ENCODE results near the gene HEXD. TPM values are rescaled to one million over a fixed set of nuclear protein-coding genes. Genes with fewer than 3 reads are reported as not detected.
A peak's percentile ranks its signal among the peaks of the same experiment; 100 is the strongest.

The HEXD gene
- total and polyA plus RNA-seq, 2 experiments from 2014 or later, result 5.7 to 5.9 TPM

- WGBS, 2 experiments (ENCODE audit: low coverage in 1 of 2, low lambda C conversion rate in 2 of 2, missing lambda C conversion rate in 2 of 2), result 96 to 100% methylated on average over 12 of the region's 12 CpGs
Observed at GRCh38 chr17:82394278-82394677, 23.9 kb upstream of the HEXD start.

GRCh38 chr17:82396601-82397435 lies 21.3 kb upstream of the HEXD start:
- Histone ChIP-seq H3K79me2 (ENCODE audit: insufficient read depth) (no peaks in the 10 kb centered on the region), H3K27me3 (replicated peaks; ENCODE audit: insufficient read depth) (no peaks in the 10 kb centered on the region), H3K4me3 (peak overlapping the region; percentile 35; the same call in 1 of the 2 replicates), H3K36me3 (ENCODE audit: low read depth) (no peaks in the 10 kb centered on the region), H3K27ac (peak overlapping the region; percentile 93), H3K4me1 (ENCODE audit: insufficient read depth) (peaks cover 23% of the 10 kb centered on the region), H3K9me2 (ENCODE audit: insufficient read depth) (no peaks in the 10 kb centered on the region), H3F3A (ENCODE audit: insufficient read depth) (peaks cover 22% of the 10 kb centered on the region), H4K20me1 (ENCODE audit: insufficient read depth) (no peaks in the 10 kb centered on the region), H3K9ac (peak overlapping the region; percentile 73), H3K4me2 (ENCODE audit: unreplicated experiment) (peak overlapping the region; percentile 48), H2AFZ (no peak overlapping the region), H3K9me3 (ENCODE audit: low read depth) (no peaks in the 10 kb centered on the region)
- in situ Hi-C loops (cut with MboI), result no loop called here
- WGBS, 2 experiments (ENCODE audit: low coverage in 1 of 2, low lambda C conversion rate in 2 of 2, missing lambda C conversion rate in 2 of 2), result 7 to 9% methylated on average over 17 to 19 of the region's 19 CpGs
- DNase-seq, result peak; percentile 98
- TF ChIP-seq EZH2phosphoT487 (IDR thresholded peaks at IDR 0.05; ENCODE audit: insufficient read depth, low read depth), result no peak
- no peak for TF ChIP-seq EZH2 (IDR thresholded peaks at IDR 0.05; ENCODE audit: insufficient read depth, poor library complexity, severe bottlenecking)

More at GRCh38 chr17:82394278-82394677, 23.9 kb upstream of the HEXD start:
- no peaks in the 10 kb centered on the region for H3K9me2 ChIP-seq (ENCODE audit: insufficient read depth)
- H3K36me3 ChIP-seq (ENCODE audit: low read depth), result no peaks in the 10 kb centered on the region
- no peaks in the 10 kb centered on the region for H4K20me1 ChIP-seq (ENCODE audit: insufficient read depth)
- no peak for TF ChIP-seq EZH2phosphoT487 (IDR thresholded peaks at IDR 0.05; ENCODE audit: insufficient read depth, low read depth)
- no peak for TF ChIP-seq EZH2 (IDR thresholded peaks at IDR 0.05; ENCODE audit: insufficient read depth, poor library complexity, severe bottlenecking)
- H3K4me2 ChIP-seq (ENCODE audit: unreplicated experiment), result no peak overlapping the region
- no peak overlapping the region for H3K9ac ChIP-seq
- no peaks in the 10 kb centered on the region for H3K27me3 ChIP-seq (replicated peaks; ENCODE audit: insufficient read depth)
- no peak overlapping the region for H3K4me3 ChIP-seq
- H3K27ac ChIP-seq, result no peak overlapping the region
- H3K79me2 ChIP-seq (ENCODE audit: insufficient read depth), result no peaks in the 10 kb centered on the region
- H3F3A ChIP-seq (ENCODE audit: insufficient read depth), result peaks cover 14% of the 10 kb centered on the region
- H3K4me1 ChIP-seq (ENCODE audit: insufficient read depth), result peaks cover 17% of the 10 kb centered on the region
- no peak for DNase-seq
- in situ Hi-C loops (cut with MboI), result no loop called here
- H2AFZ ChIP-seq, result no peak overlapping the region
- H3K9me3 ChIP-seq (ENCODE audit: low read depth), result no peaks in the 10 kb centered on the region

GRCh38 chr17:82397449-82398335 lies 20.5 kb upstream of the HEXD start:
- H3K9ac ChIP-seq, result peak overlapping the region; percentile 73; the same call in 1 of the 2 replicates
- WGBS, 2 experiments (ENCODE audit: low coverage in 1 of 2, low lambda C conversion rate in 2 of 2, missing lambda C conversion rate in 2 of 2), result 61 to 65% methylated on average over 35 to 38 of the region's 38 CpGs
- H3K4me2 ChIP-seq (ENCODE audit: unreplicated experiment), result no peak overlapping the region
- H3K4me3 ChIP-seq, result no peak overlapping the region
- in situ Hi-C loops (cut with MboI), result no loop called here
- H3K4me1 ChIP-seq (ENCODE audit: insufficient read depth), result peaks cover 23% of the 10 kb centered on the region
- no peaks in the 10 kb centered on the region for H3K9me2 ChIP-seq (ENCODE audit: insufficient read depth)
- H2AFZ ChIP-seq, result no peak overlapping the region
- no peaks in the 10 kb centered on the region for H4K20me1 ChIP-seq (ENCODE audit: insufficient read depth)
- DNase-seq, result peak; percentile 38
- TF ChIP-seq EZH2 (IDR thresholded peaks at IDR 0.05; ENCODE audit: insufficient read depth, poor library complexity, severe bottlenecking) (no peak), EZH2phosphoT487 (IDR thresholded peaks at IDR 0.05; ENCODE audit: insufficient read depth, low read depth) (no peak)
- H3K79me2 ChIP-seq (ENCODE audit: insufficient read depth), result no peaks in the 10 kb centered on the region
- H3F3A ChIP-seq (ENCODE audit: insufficient read depth), result peaks cover 22% of the 10 kb centered on the region
- H3K27me3 ChIP-seq (replicated peaks; ENCODE audit: insufficient read depth), result no peaks in the 10 kb centered on the region
- H3K9me3 ChIP-seq (ENCODE audit: low read depth), result no peaks in the 10 kb centered on the region
- H3K36me3 ChIP-seq (ENCODE audit: low read depth), result no peaks in the 10 kb centered on the region
- H3K27ac ChIP-seq, result no peak overlapping the region

- no peaks in the 10 kb centered on the region for H3K36me3 ChIP-seq (ENCODE audit: low read depth)
- H3K9ac ChIP-seq, result no peak overlapping the region; the same call in 1 of the 2 replicates
- H2AFZ ChIP-seq, result no peak overlapping the region
- in situ Hi-C loops (cut with MboI), result no loop called here
- 1 to 2% methylated on average over 13 of the region's 13 CpGs for WGBS, 2 experiments (ENCODE audit: low coverage in 1 of 2, low lambda C conversion rate in 2 of 2, missing lambda C conversion rate in 2 of 2)
- H3K9me2 ChIP-seq (ENCODE audit: insufficient read depth), result no peaks in the 10 kb centered on the region
- no peaks in the 10 kb centered on the region for H4K20me1 ChIP-seq (ENCODE audit: insufficient read depth)
- no peaks in the 10 kb centered on the region for H3K9me3 ChIP-seq (ENCODE audit: low read depth)
- H3K4me2 ChIP-seq (ENCODE audit: unreplicated experiment), result peak overlapping the region; percentile 33
- DNase-seq, result peak; percentile 92
- H3F3A ChIP-seq (ENCODE audit: insufficient read depth), result peaks cover 22% of the 10 kb centered on the region
- TF ChIP-seq EZH2 (IDR thresholded peaks at IDR 0.05; ENCODE audit: insufficient read depth, poor library complexity, severe bottlenecking) (no peak), EZH2phosphoT487 (IDR thresholded peaks at IDR 0.05; ENCODE audit: insufficient read depth, low read depth) (no peak)
- H3K4me1 ChIP-seq (ENCODE audit: insufficient read depth), result peaks cover 23% of the 10 kb centered on the region
- peak overlapping the region; percentile 49 for H3K27ac ChIP-seq
- H3K4me3 ChIP-seq, result no peak overlapping the region
- H3K27me3 ChIP-seq (replicated peaks; ENCODE audit: insufficient read depth), result no peaks in the 10 kb centered on the region
- no peaks in the 10 kb centered on the region for H3K79me2 ChIP-seq (ENCODE audit: insufficient read depth)
Observed at GRCh38 chr17:82399041-82399441, 19.1 kb upstream of the HEXD start.
